GM18517 (cell line): Measurements from ENCODE around the gene ZIK1.

Source experiments
- ATAC-seq: cut with Tn5 transposase; IDR thresholded peaks from one replicate; pipeline ENCODE4 v1.9.1; 2021; ENCODE audit warnings: mild to moderate bottlenecking, moderate library complexity; ENCODE audit not compliant: unreplicated experiment

ZIK1 gene

GRCh38 chr19:57606931-57607330 lies 23.0 kb downstream of the ZIK1 start:
- ATAC-seq, result no peak

DNA sequence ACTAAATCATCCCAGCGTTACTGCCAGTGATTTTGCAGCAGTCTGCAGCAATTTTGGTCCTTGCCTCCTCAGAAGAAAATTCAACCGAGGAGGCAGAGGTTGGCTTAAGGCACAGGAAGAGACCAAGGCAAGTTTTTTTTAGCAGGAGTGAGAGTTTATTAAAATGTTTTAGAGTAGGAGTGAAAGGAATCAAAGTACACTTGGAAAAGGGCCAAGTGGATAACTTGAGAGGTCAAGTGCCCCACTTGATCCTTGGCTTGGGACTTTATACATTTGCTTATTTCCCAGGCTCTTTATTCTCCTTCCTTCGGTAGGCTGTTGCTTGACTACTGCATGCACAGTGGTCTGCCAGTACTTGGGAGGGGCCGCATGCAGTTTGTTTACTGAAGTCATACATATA lies 27.2 kb downstream of the ZIK1 start:
- ATAC-seq, result no peak

DNA sequence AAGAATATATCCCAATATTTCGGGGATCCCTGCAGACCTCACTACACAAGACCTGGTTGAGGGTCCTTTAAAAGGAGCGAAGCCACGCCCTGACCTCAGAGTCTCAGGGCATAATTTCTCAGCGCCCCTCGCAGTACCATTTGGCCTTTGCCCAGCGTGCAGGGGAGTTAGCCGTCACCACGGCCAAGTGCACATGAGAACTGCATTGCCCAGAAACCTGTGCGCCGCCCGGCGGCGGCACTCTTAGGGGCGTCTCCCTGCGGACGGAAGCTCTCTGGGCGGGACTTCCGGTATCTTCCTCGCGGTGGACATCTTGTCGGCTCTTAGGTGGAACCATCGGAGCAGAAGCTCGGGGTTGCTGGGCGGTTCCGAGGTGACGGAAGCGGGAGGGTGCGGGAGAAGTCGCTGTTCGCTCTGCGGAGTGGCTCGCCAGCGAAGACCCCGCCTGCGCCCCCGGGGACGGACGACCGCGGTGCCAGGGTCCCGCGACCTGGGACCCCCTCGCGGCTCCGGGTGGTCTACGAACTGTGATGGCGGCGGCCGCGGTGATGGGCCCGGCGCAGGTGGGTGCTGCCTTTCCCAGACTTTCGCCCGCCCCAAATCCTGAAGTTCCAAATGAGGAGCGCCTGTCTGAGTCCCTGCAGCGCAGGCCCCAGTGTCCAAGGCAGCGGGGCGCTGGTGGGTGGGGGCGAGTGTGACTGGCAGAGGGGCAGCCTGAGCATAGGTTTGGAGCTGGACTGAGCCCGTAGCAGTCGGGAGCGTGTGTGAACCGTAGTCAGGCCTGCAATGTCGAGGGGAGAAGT lies 30.2 kb downstream of the ZIK1 start, which contains the start of gene ZNF134:
TSS of gene ZNF134 (plus strand) at position 302 of the 803 bp plus-strand sequence. CDS start 5,227 bp downstream, outside the sequence.
- ATAC-seq, result peak; percentile 88

GRCh38 chr19:57615346-57615745 lies 31.4 kb downstream of the ZIK1 start:
- ATAC-seq, result no peak

DNA sequence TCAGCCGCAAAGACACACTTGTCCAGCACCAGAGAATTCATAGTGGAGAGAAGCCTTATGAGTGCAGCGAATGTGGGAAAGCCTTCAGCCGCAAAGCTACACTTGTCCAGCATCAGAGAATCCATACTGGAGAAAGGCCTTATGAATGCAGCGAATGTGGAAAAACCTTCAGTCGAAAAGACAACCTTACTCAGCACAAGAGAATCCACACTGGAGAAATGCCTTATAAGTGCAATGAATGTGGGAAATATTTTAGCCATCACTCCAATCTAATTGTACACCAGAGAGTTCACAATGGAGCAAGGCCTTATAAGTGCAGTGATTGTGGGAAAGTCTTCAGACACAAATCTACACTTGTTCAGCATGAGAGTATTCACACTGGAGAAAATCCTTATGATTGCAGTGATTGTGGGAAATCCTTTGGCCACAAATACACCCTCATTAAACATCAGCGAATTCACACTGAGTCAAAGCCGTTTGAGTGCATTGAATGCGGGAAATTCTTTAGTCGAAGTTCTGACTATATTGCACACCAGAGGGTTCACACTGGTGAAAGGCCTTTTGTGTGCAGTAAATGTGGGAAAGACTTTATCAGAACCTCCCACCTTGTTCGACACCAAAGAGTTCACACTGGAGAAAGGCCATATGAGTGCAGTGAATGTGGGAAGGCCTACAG lies 36.9 kb downstream of the ZIK1 start:
- ATAC-seq, result no peak

- ATAC-seq, result no peak
These were observed 39.1 kb downstream of the ZIK1 start for GRCh38 chr19:57623091-57623490.

- ATAC-seq, result peak; percentile 93
These were observed 49.3 kb downstream of the ZIK1 start, which contains the start of gene ZNF211 for GRCh38 chr19:57632987-57633831. ZNF211 (plus strand) TSS chr19:57633168; CDS start chr19:57633347, 179 bp downstream.

DNA sequence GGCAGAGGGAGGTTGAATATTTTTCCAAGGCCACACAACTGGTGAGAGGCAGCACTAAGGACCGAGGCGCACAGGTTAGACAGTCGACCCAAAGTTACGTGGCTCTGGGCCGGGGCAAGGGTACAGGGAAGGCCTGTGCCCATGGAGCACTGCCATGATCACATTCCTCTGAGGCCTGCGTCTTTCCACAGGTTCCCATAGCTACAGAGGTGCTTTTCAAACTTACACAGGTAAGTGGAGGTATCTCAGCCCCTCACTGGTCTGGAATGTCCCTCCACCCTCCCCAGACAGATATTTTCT lies 49.8 kb downstream of the ZIK1 start:
- ATAC-seq, result no peak

DNA sequence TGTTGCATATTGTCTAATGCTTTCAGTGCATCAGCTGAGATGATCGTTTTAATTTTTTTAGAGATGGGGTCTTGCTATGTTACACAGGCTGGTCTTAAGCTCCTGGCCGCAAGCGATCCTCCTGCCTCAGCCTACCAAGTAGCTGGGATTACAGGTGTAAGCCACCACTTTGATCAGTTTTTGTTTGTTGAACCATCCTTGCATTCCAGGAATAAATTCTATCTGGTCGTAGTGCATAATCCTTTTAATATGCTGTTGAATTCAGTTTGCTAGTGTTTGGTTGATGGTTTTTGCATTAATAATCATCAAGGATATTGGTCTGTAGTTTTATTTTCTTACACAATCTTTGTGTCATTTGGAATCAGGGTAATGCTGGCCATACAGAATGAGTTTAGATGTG lies 53.4 kb downstream of the ZIK1 start:
- no peak for ATAC-seq

- ATAC-seq, result no peak
These were observed 57.8 kb downstream of the ZIK1 start for GRCh38 chr19:57641715-57642234.

DNA sequence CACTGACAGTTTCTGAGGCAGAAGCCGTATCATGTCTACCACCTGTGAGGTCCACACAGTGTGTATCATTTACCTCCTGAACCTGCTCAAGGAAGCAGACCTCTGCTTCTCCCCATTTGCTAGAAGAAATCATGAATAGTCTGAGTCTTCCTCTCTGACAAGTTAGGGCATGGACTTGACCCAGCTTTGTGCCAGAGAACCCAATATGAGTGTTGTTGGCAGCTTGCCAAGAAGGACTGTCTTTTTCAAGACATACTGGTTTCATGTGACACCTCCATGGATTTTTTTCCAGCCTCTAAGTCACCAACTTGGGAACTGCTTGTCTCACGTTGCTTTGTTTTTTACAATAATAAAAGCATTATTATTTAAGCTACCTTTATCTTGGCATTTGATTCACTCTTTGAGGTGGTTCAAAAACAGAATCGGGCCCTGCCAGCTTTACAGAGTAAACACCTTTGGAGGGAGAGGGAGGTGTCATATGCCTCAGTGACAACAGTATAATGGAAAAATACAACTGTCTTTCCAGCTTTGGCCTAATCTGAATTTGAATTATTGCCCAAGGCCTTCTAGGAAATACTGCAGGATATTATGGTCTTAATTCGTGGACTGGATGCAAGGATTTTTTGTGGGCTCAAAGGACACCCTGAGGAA lies 58.6 kb downstream of the ZIK1 start:
- no peak for ATAC-seq
